ENCODE data around the gene MAN2B1.

MAN2B1 gene

DNA sequence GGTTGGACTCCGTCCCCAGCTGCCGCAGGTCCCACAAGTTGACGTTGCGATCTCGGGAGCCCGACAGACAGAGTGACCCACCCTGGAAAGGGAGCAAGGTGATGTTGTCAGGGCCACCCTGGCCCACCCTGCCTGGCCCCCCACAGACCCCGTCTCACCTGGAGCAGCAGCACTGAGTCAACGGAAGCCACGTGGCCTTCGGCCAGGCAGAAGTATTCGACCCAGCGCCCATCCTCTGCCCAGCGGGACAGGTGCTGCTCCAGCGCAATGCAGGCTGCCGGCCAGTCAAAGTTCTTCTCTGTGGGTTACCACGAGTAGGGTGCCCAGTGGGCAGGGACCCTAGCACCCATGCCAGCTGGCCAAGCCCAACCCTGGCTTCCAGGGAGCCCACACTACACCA lies 28.1 kb upstream of the MAN2B1 start:
- Histone ChIP-seq H3K79me2 (ENCODE audit: low read length) (no peaks in the 10 kb centered on the region), H3K4me3 (ENCODE audit: low read length) (no peak overlapping the region), H3K9me3 (ENCODE audit: insufficient read depth, low read length) (no peaks in the 10 kb centered on the region), H3K27ac (ENCODE audit: low read length) (no peak overlapping the region), H3K4me2 (ENCODE audit: low read length) (no peak overlapping the region), H2AFZ (ENCODE audit: low read depth, low read length) (no peak overlapping the region), H3K27me3 (ENCODE audit: low read depth, low read length) (no peaks in the 10 kb centered on the region), H3K9ac (ENCODE audit: low read length) (no peak overlapping the region), H3K36me3 (replicated peaks; ENCODE audit: low read depth, low read length) (peaks cover 13% of the 10 kb centered on the region), H4K20me1 (ENCODE audit: insufficient read depth, low read length) (no peaks in the 10 kb centered on the region), H3K4me1 (ENCODE audit: low read length) (peaks cover 24% of the 10 kb centered on the region)
- TF ChIP-seq, protein P1, sequence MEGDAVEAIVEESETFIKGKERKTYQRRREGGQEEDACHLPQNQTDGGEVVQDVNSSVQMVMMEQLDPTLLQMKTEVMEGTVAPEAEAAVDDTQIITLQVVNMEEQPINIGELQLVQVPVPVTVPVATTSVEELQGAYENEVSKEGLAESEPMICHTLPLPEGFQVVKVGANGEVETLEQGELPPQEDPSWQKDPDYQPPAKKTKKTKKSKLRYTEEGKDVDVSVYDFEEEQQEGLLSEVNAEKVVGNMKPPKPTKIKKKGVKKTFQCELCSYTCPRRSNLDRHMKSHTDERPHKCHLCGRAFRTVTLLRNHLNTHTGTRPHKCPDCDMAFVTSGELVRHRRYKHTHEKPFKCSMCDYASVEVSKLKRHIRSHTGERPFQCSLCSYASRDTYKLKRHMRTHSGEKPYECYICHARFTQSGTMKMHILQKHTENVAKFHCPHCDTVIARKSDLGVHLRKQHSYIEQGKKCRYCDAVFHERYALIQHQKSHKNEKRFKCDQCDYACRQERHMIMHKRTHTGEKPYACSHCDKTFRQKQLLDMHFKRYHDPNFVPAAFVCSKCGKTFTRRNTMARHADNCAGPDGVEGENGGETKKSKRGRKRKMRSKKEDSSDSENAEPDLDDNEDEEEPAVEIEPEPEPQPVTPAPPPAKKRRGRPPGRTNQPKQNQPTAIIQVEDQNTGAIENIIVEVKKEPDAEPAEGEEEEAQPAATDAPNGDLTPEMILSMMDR (IDR thresholded peaks at IDR 0.05; ENCODE audit: low read depth, low read length): no peak
- no peak for TF ChIP-seq EZH2phosphoT487 (IDR thresholded peaks at IDR 0.05; ENCODE audit: low read depth)

DNA sequence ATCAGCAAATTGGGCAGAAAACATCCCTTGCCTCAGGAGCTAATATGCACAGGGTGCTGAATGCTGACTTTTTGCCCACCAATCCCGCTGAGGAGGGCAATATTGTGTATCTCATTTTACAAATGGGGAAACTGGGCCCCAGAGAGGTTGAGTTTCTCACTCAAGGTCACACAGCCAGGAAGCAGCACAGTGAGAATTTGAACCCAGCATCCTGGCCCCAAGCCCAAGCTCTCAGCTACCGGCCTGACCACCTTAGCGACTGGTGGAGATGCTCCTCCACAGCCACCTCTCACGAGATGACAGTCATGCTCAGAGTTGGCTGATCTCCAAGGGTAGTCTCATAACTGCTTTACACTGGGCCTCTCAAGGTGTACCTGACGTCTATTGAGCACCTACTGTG lies 26.4 kb upstream of the MAN2B1 start:
- Histone ChIP-seq H3K9ac (ENCODE audit: low read length) (no peak overlapping the region), H3K27ac (ENCODE audit: low read length) (no peak overlapping the region), H3K4me1 (ENCODE audit: low read length) (peaks cover 19% of the 10 kb centered on the region), H4K20me1 (ENCODE audit: insufficient read depth, low read length) (no peaks in the 10 kb centered on the region), H3K4me2 (ENCODE audit: low read length) (no peak overlapping the region), H3K4me3 (ENCODE audit: low read length) (no peak overlapping the region), H3K36me3 (replicated peaks; ENCODE audit: low read depth, low read length) (no peaks in the 10 kb centered on the region), H3K27me3 (ENCODE audit: low read depth, low read length) (no peaks in the 10 kb centered on the region), H3K9me3 (ENCODE audit: insufficient read depth, low read length) (no peaks in the 10 kb centered on the region), H2AFZ (ENCODE audit: low read depth, low read length) (no peak overlapping the region), H3K79me2 (ENCODE audit: low read length) (no peaks in the 10 kb centered on the region)
- TF ChIP-seq, protein P1 (IDR thresholded peaks at IDR 0.05; ENCODE audit: low read depth, low read length): no peak
- TF ChIP-seq EZH2phosphoT487 (IDR thresholded peaks at IDR 0.05; ENCODE audit: low read depth): no peak

DNA sequence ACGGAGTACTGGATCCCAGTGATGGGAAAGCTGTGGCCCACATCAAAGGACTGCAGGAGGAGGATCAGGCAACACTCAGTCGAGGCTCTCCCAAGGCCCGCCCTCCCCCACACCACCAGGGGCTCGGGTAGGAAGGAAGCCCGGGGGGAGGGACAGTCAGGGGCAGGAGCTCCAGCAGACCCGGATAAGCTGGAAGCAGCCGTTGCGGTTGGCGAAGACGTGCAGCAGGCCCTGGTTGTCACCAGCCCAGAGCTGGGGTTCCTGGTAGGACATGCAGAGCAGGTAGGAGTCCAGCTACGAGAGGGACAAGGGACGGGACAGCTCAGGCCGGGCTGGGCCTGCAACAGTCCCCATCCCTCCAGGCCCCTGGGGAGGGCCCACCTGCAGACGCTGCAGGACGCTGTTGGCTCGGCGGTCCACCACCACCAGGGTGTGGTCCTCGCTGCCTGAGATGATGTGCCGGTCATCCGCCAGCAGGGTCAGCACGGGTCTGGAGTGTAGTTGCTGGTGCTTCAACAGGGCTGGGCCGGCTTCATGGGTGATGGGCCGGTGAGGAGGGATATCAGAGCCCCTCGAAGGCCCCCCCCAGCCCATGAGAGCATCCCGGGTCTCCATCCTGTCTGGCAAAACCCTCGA lies 23.2 kb upstream of the MAN2B1 start:
- Histone ChIP-seq H3K36me3 (replicated peaks; ENCODE audit: low read depth, low read length) (no peaks in the 10 kb centered on the region), H3K27me3 (ENCODE audit: low read depth, low read length) (no peaks in the 10 kb centered on the region), H3K4me3 (ENCODE audit: low read length) (no peak overlapping the region), H4K20me1 (ENCODE audit: insufficient read depth, low read length) (no peaks in the 10 kb centered on the region), H3K9ac (ENCODE audit: low read length) (no peak overlapping the region), H3K9me3 (ENCODE audit: insufficient read depth, low read length) (no peaks in the 10 kb centered on the region), H3K4me1 (ENCODE audit: low read length) (no peaks in the 10 kb centered on the region), H2AFZ (ENCODE audit: low read depth, low read length) (no peak overlapping the region), H3K27ac (ENCODE audit: low read length) (no peak overlapping the region), H3K4me2 (ENCODE audit: low read length) (no peak overlapping the region), H3K79me2 (ENCODE audit: low read length) (no peaks in the 10 kb centered on the region)
- TF ChIP-seq, protein P1 (IDR thresholded peaks at IDR 0.05; ENCODE audit: low read depth, low read length): no peak
- TF ChIP-seq EZH2phosphoT487 (IDR thresholded peaks at IDR 0.05; ENCODE audit: low read depth): no peak

DNA sequence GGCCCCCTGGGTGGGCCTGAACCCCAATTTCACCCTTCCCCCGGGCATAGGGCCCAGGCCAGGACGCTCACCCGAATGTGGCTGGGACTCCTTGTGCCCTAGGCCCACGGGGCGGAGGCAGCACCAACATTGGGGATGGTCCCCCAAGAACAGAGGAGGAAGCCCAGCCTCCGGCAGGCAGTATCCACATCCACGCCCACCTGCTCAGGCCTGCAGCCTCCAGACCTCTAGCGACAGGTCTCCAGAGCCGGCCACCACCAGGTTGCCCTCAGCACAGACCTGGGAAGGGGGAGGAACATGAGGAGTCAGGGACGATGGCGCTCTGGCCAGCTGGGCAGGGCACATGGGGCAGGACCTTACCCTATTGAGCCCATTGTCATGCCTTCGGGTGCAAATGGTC lies 22.5 kb upstream of the MAN2B1 start:
- Histone ChIP-seq H3K4me1 (ENCODE audit: low read length) (no peaks in the 10 kb centered on the region), H3K36me3 (replicated peaks; ENCODE audit: low read depth, low read length) (no peaks in the 10 kb centered on the region), H3K27me3 (ENCODE audit: low read depth, low read length) (no peaks in the 10 kb centered on the region), H3K9me3 (ENCODE audit: insufficient read depth, low read length) (no peaks in the 10 kb centered on the region), H3K9ac (ENCODE audit: low read length) (no peak overlapping the region), H2AFZ (ENCODE audit: low read depth, low read length) (no peak overlapping the region), H3K4me2 (ENCODE audit: low read length) (no peak overlapping the region), H4K20me1 (ENCODE audit: insufficient read depth, low read length) (no peaks in the 10 kb centered on the region), H3K27ac (ENCODE audit: low read length) (no peak overlapping the region), H3K79me2 (ENCODE audit: low read length) (no peaks in the 10 kb centered on the region), H3K4me3 (ENCODE audit: low read length) (no peak overlapping the region)
- TF ChIP-seq EZH2phosphoT487 (IDR thresholded peaks at IDR 0.05; ENCODE audit: low read depth): no peak
- TF ChIP-seq, protein P1 (IDR thresholded peaks at IDR 0.05; ENCODE audit: low read depth, low read length): no peak
